ENCODE results near the gene WDR5B.
"Not testable (repeated sequence)": the region's sequence is repeated elsewhere in the genome, so short reads cannot be mapped to it uniquely, and the experiment has no call there.

Gene WDR5B

GRCh38 chr3:122365582-122366378, 50.1 kb downstream of the WDR5B start:
- not testable (repeated sequence) for DNase-seq (ENCODE audit: low read depth in 2 of 2)

- no peak for DNase-seq (ENCODE audit: low read depth in 2 of 2)
Measured at GRCh38 chr3:122365073-122365472, 50.8 kb downstream of the WDR5B start.

DNA sequence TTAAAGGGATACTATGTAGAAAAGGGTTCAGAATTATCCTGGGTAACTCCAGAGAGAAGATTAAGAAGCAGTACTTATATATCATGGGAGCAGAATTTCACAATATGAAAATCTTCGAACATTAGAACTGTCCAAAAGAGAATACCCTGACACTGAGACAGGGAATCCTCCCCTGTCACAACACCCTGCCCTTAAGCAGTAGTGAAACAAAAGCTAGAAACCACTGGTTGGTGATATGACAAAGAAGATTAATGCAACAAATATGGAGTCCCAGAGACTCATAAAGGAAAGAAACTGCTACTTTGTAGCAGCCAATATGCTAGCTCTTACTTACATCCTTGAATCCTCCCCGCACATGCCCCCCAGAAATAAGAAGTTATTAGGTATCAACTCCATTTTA, 51.4 kb downstream of the WDR5B start:
- no peak for DNase-seq (ENCODE audit: low read depth in 2 of 2)

Data from stimulated activated CD4-positive, alpha-beta T cell treated with anti-CD3 and anti-CD28 coated beads, Interleukin-4, amount 100 ng/mL, for 48 hours (primary cell).